Middle frontal gyrus (tissue), 1 donor: Measurements from ENCODE around the gene PAPOLG.
"Not testable (repeated sequence)": the region's sequence is repeated elsewhere in the genome, so short reads cannot be mapped to it uniquely, and the experiment has no call there.

Source experiments
- DNase-seq: peaks from one replicate; pipeline ENCODE4 v3.0.0-alpha.2; 2015; ENCODE audit warnings: low spot score; ENCODE audit errors: extremely low spot score

Gene PAPOLG

DNA sequence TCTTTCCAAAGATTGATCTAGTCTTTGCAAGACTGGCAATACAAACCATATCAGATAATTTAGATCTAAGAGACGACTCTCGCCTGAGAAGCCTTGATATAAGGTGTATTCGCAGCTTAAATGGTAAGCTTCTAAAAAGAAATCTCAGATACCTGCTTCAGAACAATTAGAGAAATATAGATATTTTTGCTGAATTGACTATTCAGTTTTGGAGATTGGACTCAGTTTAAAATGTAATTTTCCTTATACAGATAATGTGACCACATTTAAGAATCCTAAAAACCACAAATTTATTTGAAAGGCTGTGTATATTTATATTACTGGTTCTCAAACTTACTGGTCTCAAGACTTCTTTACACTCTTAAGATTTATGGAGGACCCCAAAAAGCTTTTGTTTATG is 15.4 kb downstream of the PAPOLG start:
- DNase-seq, result no peak

DNA sequence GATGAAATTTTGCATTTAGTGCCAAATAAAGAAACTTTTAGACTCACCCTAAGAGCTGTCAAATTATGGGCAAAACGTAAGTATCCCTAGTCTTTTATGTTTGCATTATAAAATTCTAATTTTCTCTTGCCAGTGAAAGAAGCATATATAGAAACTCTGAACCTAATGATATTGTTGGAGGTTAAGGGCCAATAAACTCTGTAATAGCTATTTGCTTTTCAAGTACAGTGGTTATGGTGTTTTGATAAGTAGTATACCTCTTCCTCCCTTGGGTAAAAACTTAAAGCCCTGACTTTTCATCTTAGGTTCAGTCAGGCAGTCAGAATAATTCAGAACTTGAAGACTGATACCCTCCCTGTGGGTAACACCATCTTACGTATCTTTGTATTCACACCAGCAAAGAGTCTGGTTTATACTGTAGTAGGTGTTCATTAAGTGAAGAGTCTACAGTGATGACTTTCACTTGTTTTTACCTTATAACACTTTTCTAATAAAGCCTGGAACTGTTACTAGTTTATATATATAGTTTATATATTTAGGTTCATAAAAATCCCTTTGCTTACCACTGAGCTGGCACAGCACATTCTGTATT is 19.1 kb downstream of the PAPOLG start:
- DNase-seq, result no peak

DNA sequence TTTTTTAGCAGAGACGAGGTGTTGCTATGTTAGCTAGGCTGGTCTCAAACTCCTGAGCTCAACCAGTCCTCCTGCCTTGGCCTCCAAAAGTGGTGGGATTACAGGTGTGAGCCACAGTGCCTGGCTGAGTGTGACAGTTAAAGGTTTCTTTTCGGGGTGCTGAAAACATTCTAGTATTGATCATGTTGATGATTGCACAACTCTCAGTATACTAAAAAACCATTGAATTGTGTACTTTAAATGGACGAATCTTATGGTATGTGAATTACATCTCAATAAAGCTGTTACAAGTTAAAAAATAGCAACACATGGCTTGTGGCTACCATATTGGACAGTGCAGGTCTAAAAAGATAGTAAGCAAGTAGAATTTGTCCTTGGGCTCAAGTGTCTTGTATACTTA is 22.3 kb downstream of the PAPOLG start:
- no peak for DNase-seq

DNA sequence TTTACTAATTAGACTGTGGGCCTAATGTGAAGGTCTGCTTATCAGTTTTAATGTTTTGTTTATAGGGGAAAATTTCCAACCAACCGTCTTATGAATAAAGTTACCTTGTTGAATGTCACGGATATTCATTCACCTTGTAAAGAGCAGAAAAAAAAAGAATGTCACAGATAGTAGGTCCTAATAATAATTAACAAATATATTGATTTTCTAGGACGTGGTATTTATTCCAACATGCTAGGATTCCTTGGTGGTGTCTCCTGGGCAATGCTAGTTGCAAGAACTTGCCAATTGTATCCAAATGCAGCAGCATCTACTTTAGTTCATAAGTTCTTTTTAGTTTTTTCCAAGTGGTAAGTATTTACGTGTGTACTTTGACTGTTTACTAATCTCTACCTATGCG is 23.4 kb downstream of the PAPOLG start:
- no peak for DNase-seq

DNA sequence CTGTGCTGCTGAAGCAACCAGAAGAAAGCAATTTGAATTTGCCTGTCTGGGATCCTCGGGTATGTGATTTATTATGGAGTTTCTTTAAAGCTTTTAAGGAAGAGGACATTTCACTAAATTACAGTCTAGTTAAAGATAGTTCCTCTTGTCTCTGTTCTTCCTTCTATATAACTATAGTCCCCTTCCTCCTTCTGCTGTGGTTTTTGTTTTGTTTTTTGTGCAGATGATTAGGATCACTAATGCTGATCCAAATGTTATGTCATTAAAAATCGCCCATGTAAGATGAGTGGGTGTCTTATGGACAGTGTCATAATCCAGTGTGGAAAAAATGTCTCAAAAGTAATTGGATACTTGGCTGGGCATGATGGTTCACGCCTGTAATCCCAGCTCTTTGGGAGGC is 24.7 kb downstream of the PAPOLG start:
- DNase-seq, result no peak

DNA sequence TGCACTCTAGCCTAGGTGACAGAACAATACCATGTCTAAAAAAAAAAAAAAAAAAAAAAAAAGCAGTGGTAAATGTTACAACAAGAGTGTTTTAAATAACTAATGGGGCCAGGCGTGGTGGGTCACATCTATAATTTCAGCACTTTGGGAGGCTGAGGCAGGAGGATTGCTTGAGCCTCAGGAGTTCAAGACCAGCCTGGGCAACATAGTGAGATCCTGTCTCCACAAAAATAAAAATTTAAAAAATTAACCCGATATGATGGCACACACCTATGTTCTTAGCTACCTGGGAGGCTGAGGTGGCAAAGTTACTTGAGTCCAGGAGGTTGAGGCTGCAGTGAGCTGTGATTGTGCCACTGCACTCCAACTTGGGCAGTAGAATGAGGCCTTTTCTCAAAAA is 37.1 kb downstream of the PAPOLG start:
- DNase-seq, result no peak

DNA sequence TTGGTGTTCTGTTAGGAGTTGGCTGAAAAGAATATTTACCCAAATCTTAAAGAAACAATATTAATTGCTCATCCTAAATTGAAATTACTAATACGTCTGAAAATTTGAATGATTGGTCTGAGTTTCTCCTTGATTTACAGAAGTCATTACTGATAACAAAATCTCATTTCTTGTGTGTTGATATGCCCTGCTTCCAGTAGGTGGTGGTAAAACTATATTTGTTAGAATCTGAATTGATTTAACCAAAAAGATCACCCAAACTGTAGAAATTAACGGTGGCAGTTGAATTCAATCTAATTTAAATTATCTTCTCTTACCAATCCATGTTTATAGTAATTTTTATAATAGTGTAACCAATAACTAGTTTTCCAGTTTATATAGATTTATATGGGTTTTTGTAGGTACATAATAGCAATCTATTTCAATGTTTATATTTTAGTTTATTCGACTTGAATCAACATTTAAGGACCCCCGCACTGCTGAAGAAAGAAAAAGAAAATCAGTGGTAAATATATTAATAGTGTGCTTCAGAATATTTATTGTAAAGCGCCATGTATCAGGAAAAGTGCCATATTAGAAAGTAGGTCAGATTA is 38.3 kb downstream of the PAPOLG start:
- no peak for DNase-seq

DNA sequence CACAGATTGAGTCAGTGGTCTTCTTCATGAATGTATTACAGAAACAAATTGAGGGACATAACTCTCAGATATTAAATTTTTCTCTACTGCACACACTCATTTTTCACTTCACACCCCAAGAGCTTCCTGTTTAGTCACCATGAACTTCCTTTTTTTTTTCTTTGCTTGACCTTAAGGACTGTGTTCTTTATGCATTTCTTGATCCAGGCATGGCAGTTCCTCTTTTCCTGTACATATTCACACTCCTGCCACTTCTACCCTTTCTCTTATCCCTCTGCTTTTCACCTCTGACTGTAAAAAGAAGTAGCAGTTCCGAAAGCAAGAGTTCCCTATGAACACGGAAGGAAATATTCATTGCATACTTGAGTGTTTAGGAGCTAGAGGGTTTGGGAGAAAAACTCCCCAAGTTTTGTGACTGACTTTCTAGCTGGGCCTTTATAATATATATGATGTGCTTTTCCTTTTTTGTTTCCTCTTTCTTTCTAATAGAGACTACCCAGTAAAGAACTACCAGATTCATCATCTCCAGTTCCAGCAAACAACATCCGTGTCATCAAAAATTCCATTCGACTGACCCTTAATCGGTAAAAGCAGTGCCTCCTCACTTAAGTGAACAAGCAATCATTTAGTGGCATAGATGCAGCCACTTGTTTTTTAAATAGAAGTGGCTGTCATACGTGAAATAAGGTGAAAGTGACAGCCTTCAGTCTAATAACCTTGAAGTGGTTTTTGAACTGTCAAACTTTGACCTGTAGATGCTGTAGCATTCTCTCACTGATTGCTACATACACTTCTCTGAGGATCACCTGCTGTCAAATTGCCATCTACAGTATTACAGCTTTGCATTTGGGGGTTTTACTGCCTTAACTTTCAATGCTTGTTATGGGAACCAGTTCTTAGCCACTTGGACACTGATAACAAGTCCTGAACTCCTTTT is 40.8 kb downstream of the PAPOLG start:
- DNase-seq, result no peak

DNA sequence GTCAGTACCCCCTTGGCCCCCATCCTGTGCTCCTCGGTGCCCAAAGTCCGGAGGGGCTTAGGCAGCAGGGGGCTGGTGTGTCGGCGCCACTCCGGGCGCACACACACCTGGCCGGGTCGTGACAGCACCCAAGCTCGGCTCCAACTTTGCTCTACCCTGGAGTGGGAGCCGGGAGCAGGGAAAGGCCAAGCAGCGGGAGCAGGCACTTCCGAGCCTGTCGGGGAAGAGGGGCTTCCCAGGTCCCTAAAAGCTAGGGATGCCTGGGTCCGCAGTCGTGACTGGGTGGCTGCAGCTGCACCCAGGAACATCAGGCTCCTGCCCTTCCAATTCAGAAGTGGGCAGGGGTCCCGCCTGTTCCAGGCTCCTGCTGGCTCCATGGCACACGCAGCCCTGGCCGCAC is 48.4 kb downstream of the PAPOLG start:
- DNase-seq, result no peak

DNA sequence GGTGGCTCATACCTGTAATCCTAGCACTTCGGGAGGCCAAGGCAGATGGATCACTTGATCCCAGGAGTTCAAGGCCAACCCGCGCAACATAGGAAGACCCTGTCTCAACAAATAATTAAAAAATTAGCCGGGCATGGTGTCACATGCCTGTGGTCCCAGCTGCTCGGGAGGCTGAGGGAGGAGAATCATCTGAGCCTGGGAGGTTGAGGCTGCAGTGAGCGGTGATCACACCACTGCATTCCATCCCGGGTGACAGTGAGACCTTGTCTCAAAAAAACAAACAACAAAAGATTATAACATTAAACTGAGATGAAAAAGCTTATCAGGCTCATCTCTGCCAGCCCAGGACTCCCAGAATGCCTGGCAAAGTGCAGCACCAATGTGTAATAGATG is 50.5 kb downstream of the PAPOLG start:
- DNase-seq, result no peak

DNA sequence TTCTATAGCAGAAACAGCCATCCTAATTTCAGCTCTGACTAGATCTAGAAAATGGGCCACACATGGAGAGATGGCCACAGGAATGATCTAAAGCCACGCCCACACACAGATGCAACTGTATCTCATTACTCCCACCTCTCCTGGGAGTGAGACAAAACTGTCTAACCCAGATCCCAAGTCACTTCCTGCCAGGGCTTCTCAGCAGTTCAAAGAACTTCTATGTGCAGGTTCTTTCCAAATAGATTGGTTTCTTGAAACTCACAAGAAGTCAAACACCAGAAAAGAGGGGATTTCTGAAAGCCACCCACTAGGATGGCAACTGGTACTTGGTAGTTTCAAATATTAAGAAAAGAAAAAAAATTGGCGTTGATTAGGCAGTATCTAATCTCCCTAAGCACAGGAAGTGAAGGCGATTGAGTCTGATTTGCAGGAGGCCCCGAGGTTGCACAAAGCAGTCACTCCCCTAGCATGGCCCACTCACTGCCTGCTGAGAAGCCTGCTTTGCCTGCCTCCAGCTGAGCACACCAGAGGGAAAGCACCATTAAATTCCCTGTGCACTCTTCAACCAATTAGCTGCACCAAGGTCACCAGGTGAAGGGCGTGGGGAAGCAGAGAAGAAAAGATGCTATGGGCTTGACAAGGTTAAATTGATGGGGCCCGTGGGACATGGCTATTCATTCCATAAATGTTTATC is 51.1 kb downstream of the PAPOLG start:
- no peak for DNase-seq

DNA sequence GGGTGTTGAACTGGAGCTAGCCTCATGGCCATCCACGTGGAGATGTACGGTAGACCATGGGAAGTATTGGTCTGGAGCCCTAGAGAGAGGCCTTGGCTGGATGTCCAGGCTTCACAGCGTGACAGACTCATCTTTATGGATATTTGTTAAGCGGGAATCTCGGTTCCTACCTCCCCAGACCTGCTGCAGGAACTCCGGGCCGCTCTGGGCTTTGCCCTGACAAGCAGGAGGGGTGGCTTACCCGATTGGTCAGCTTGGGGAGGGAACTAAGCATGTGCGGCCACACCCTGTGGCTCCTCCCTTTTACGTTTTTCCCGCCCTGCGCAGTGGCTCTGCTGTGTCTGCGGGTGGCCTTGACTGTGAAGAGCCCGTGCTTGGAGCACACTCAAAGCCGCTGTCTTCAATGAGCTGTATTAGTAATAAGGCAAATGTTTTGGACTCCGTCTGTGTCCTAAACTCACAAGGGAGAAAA is 52.3 kb downstream of the PAPOLG start:
- DNase-seq, result no peak

DNA sequence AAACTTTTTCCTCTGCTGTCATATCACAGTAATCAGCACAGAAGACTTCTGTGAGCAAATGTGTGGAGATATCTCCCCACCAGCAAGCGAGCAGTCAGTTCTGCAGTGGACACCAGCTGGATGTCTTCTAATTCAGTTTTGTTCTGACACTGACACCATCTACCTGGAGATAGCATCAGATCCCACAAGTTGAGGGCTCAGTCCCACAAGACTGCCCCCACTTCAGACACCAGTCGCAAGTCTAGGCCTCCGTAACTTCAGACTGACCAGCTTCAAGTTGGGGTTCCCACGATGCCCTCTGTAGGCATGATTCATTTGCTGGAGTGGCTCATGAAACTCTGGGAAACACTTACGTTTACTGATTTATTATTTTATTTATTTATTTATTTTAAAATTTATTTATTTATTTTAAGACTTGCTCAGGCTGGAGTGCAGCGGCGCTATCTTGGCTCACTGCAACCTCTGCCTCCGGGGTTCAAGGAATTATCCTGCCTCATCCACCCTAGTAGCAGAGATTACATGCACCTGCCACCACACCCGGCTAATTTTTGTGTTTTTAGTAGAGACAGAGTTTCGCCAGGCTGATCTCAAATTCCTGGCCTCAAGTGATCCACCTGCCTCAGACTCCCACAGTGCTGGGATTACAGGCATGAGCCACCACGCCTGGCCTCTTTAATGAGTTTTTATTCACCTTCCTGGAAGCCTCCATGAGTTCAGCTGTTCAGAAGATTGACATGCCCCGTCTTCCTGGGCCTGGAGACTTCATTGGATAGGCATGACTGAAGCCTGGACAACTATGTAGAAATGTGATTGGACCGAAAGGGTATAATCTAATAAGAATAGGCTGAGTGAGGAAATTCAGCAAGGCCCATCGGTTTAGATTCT is 55.7 kb downstream of the PAPOLG start:
- no peak for DNase-seq

DNA sequence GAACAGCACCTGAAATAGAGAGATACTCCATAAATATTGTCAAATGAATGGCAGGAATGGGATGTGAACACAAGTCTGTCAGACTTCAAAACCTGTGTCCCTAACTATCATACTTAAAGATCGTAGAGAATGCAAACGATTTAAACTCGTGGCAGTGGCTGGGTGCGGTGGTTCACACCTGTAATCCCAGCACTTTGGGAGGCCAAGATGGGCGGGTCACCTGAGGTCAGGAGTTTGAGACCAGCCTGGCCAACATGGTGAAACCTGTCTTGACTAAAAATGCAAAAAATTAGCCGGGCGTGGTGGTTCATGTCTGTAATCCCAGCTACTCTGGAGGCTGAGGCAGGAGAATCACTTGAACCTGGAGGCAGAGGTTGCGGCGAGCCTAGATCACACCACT is 61.1 kb downstream of the PAPOLG start:
- DNase-seq, result not testable (repeated sequence)

DNA sequence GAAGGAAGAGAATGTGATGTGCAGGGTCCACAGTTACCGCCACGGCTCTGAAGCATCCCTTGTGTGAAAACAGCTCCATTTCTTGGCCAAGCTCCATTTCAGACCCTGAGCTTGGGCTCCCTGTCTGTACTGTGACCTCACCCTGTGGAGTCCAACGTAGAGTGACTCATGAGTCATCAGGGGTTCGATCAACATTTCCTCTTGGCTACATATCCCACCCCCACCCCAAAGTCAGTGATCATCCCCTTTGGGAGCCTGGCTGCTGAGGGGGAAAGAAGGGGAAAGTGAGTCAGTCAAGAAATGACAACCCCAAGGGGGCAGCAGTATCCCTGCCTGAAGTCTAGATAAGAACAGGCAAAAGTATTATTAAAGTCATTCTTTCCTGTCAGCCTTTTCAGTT is 62.2 kb downstream of the PAPOLG start:
- no peak for DNase-seq

DNA sequence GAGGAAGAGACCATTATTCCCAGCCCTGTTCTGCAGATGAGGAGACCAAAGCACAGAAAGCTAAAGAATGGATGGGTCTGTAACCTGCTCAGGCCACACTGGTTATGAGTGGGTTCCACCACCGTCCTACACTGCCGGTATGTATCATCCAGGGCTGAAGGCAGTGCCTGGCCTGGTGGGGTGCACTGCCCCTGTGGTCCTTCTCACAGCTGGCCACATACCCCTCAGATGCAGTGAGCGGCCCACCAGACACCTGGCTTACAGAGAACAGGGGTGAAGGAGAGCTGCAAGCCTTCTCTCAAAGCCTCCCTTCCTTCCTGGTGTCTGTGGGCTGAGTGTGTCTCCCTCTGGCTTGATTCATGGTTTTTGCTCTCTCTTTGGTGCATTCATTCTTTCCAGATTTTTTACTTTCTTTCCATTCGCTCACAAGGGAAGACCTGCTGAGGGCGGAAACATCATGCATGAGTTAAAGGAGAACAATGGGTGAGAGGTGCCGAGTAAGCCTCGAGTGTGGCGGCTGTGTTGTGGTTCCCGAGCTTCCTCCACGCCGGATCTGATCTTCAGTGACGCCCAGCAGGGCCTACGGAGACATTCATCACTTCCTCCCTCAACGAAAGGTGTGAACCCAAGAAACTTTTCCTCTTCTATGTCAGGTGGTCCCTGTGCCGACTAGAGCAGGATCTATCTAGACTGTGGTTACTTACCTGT is 63.2 kb downstream of the PAPOLG start:
- no peak for DNase-seq

DNA sequence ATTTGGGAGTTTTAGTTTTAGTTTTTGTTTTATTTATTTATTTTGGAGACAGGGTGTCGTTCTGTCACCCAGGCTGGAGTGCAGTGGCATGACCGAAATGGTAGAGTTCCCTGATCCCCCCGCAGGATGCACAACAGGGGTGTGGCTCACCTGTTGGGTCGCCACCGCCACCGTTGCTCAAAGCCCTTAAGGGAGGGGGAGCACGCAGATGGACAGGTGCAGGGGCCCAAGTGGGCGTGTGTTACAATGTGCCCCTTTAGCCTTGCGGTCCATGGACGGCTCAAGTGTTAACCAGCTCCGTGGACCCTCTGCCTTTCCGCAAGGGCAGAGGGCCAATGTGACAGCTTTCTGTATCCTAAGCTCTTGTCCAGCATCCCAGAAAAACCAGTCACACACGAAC is 63.9 kb downstream of the PAPOLG start:
- no peak for DNase-seq

DNA sequence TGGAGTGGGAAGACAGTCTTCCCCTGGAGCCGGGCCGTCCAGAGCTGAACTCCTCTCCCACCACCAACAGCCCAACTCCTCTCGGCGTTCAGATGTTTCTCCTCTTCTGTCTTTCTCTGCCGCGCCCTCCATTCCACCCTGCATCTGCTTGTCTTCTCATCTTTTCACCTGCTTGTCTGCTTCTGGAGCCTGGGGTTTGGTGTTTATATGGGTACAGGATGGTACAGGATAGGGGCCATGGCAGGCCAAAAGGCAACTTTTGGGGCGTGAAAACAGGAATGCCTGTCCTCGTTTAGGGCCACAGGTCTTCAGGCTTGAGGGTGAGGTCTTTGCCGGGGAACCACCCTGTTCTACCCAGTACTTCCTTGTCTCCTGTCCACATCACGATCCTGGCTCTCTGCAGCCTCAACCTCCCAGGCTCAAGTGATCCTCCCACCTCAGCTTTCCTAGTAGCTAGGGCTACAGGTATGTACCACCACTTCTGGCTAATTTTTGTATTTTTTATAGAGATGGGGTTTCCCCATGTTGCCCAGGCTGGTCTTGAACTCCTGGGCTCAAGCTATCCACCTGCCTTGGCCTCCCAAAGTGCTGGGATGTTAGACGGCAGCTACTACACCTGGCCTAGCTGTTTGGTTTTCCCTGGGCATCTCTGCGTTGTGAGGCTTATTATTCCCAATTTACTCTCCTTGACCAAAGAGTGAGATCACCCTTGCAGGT is 64.5 kb downstream of the PAPOLG start:
- no peak for DNase-seq

DNA sequence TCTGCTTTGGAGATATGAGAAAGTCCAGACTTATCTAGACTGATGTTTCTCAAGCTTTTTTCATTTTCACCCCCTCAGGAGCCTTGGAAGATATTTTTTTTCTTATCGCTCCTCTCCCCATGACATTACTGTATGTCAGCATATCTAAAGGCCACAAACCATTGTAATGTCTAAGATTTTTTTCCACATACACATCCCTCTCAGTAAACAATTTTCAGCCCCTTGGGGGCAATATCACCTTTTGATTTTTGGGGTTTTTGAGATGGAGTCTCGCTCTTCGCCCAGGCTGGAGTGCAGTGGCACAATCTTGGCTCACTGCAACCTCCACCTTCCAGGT is 65.0 kb downstream of the PAPOLG start:
- DNase-seq, result no peak
